H9 (cell line): Measurements from ENCODE around the gene ELOVL6. TPM values are rescaled to one million over a fixed set of nuclear protein-coding genes. Genes with fewer than 3 reads are reported as not detected.
A peak's percentile ranks its signal among the peaks of the same experiment; 100 is the strongest.

Experiments
- DNase-seq: peaks from one replicate; pipeline ENCODE4 v3.0.0-alpha.2; 2017
- H2AFZ ChIP-seq: one replicate; pipeline ENCODE4 v1.6.1; 2013; ENCODE audit warnings: mild to moderate bottlenecking, low read length, control low read depth, moderate library complexity
- H2AK5ac ChIP-seq: 2 replicates; pipeline ENCODE4 v1.6.1; 2013; ENCODE audit warnings: low read length, control low read depth, mixed read lengths; ENCODE audit not compliant: insufficient read length
- H2BK120ac ChIP-seq: one replicate; pipeline ENCODE4 v1.6.1; 2013; ENCODE audit warnings: low read depth, mild to moderate bottlenecking, low read length, control low read depth, inconsistent platforms; ENCODE audit not compliant: poor library complexity, severe bottlenecking
- H2BK12ac ChIP-seq: 2 replicates; pipeline ENCODE4 v1.6.1; 2013; ENCODE audit warnings: low read length, control low read depth, mixed read lengths, low read depth; ENCODE audit not compliant: insufficient read length
- H2BK15ac ChIP-seq: 2 replicates; pipeline ENCODE4 v1.6.1; 2013; ENCODE audit warnings: low read depth, low read length, control low read depth
- H2BK20ac ChIP-seq: one replicate; pipeline ENCODE4 v1.6.1; 2013; ENCODE audit warnings: low read depth, mild to moderate bottlenecking, low read length, control low read depth, inconsistent platforms; ENCODE audit not compliant: poor library complexity, severe bottlenecking
- H2BK5ac ChIP-seq: 2 replicates; pipeline ENCODE4 v1.6.1; 2013; ENCODE audit warnings: low read length, control low read depth, mixed read lengths; ENCODE audit not compliant: insufficient read length
- H3K14ac ChIP-seq: 2 replicates; pipeline ENCODE4 v1.6.1; 2013; ENCODE audit warnings: low read length, control low read depth; ENCODE audit not compliant: insufficient read depth
- H3K18ac ChIP-seq: 2 replicates; pipeline ENCODE4 v1.6.1; 2013; ENCODE audit warnings: low read depth, mild to moderate bottlenecking, mixed read lengths, low read length, control low read depth; ENCODE audit not compliant: insufficient read length
- H3K23ac ChIP-seq: 2 replicates; pipeline ENCODE4 v1.6.1; 2013; ENCODE audit warnings: low read length, control low read depth, mixed read lengths, low read depth; ENCODE audit not compliant: insufficient read length
- H3K23me2 ChIP-seq: 2 replicates; pipeline ENCODE4 v1.6.1; 2013; ENCODE audit warnings: low read depth, mild to moderate bottlenecking, mixed read lengths, low read length, control low read depth; ENCODE audit not compliant: insufficient read length, poor library complexity, severe bottlenecking
- H3K27ac ChIP-seq: 2 replicates; pipeline ENCODE4 v1.5.1; 2013; ENCODE audit warnings: low read length, control low read depth, mixed read lengths, low read depth; ENCODE audit not compliant: insufficient read length
- H3K27me3 ChIP-seq: 2 replicates; pipeline ENCODE4 v1.6.1; 2013; ENCODE audit warnings: low read length, control low read depth, inconsistent platforms; ENCODE audit not compliant: insufficient read depth
- H3K4ac ChIP-seq: 2 replicates; pipeline ENCODE4 v1.6.1; 2013; ENCODE audit warnings: low read depth, mild to moderate bottlenecking, control low read depth, inconsistent platforms, low read length, moderate library complexity
- H3K4me1 ChIP-seq: 2 replicates; pipeline ENCODE4 v1.6.1; 2013; ENCODE audit warnings: low read length, control low read depth, inconsistent platforms; ENCODE audit not compliant: insufficient read depth
- H3K4me2 ChIP-seq: 2 replicates; pipeline ENCODE4 v1.6.1; 2013; ENCODE audit warnings: low read length, control low read depth, mixed read lengths; ENCODE audit not compliant: insufficient read length, insufficient read depth
- H3K56ac ChIP-seq: 2 replicates; pipeline ENCODE4 v1.6.1; 2013; ENCODE audit warnings: low read depth, mild to moderate bottlenecking, mixed read lengths, low read length, control low read depth; ENCODE audit not compliant: insufficient read length
- H3K79me1 ChIP-seq: 2 replicates; pipeline ENCODE4 v1.6.1; 2013; ENCODE audit warnings: low read depth, mild to moderate bottlenecking, moderate library complexity, low read length, control low read depth, inconsistent platforms; ENCODE audit not compliant: insufficient read depth, poor library complexity, severe bottlenecking
- H3K79me2 ChIP-seq: 2 replicates; pipeline ENCODE4 v1.6.1; 2013; ENCODE audit warnings: low read length, control low read depth, inconsistent platforms; ENCODE audit not compliant: insufficient read depth
- H3K9ac ChIP-seq: 2 replicates; pipeline ENCODE4 v1.6.1; 2013; ENCODE audit warnings: low read length, control low read depth, mixed read lengths; ENCODE audit not compliant: insufficient read length; ENCODE audit errors: extremely low read depth
- H3K9me3 ChIP-seq: one replicate; pipeline ENCODE4 v1.6.1; 2013; ENCODE audit warnings: low read depth, low read length, inconsistent platforms; ENCODE audit not compliant: control insufficient read depth
- H3T11ph ChIP-seq: one replicate; pipeline ENCODE4 v1.6.1; 2013; ENCODE audit warnings: mild to moderate bottlenecking, low read length, control low read depth, inconsistent platforms
- H4K20me1 ChIP-seq: one replicate; pipeline ENCODE4 v1.6.1; 2013; ENCODE audit not compliant: control insufficient read depth, insufficient read length, insufficient read depth
- H4K5ac ChIP-seq: 2 replicates; pipeline ENCODE4 v1.6.1; 2013; ENCODE audit warnings: low read depth, mild to moderate bottlenecking, mixed read lengths, low read length, control low read depth; ENCODE audit not compliant: insufficient read length
- H4K8ac ChIP-seq: replicated peaks from 2 replicates; pipeline ENCODE4 v1.6.1; 2013; ENCODE audit warnings: low read length, control low read depth, mixed read lengths, low read depth; ENCODE audit not compliant: insufficient read length
- H4K91ac ChIP-seq: 2 replicates; pipeline ENCODE4 v1.6.1; 2013; ENCODE audit warnings: low read depth, mild to moderate bottlenecking, moderate library complexity, mixed read lengths, low read length, control low read depth; ENCODE audit not compliant: insufficient read length
- H3K27ac Mint-ChIP-seq, 3 experiments: 2 replicates in 2 of 3; 3 replicates in 1 of 3; pipeline ENCODE4 v1.8.0; 2020 to 2021; ENCODE audit warnings: mixed read lengths in 3 of 3, mild to moderate bottlenecking in 1 of 3, moderate library complexity in 1 of 3
- H3K27me3 Mint-ChIP-seq: 2 replicates; pipeline ENCODE4 v1.8.0; 2021; ENCODE audit warnings: low read depth, mild to moderate bottlenecking, moderate library complexity, mixed read lengths
- H3K36me3 Mint-ChIP-seq, 3 experiments: 2 replicates in 2 of 3; 3 replicates in 1 of 3; pipeline ENCODE4 v1.8.0; 2020 to 2021; ENCODE audit warnings: low read depth in 3 of 3, mixed read lengths in 3 of 3; ENCODE audit not compliant: insufficient read depth in 1 of 3
- H3K4me1 Mint-ChIP-seq, 2 experiments: 2 replicates each; pipeline ENCODE4 v1.8.0; 2020; ENCODE audit warnings: mixed read lengths in 2 of 2
- H3K4me3 Mint-ChIP-seq, 2 experiments: 2 replicates in 1 of 2; 3 replicates in 1 of 2; pipeline ENCODE4 v1.8.0; 2020 to 2021; ENCODE audit warnings: mild to moderate bottlenecking in 2 of 2, mixed read lengths in 2 of 2, moderate library complexity in 1 of 2
- H3K9me3 Mint-ChIP-seq, 2 experiments: 2 replicates in 1 of 2; 3 replicates in 1 of 2; pipeline ENCODE4 v1.8.0; 2020; ENCODE audit warnings: mild to moderate bottlenecking in 2 of 2, mixed read lengths in 2 of 2, moderate library complexity in 1 of 2
- WGBS: extraction: QIAGEN DNeasy Blood & Tissue Kit; methylation state at CpG from one replicate; pipeline ENCODE4 v1.1.7; 2013; ENCODE audit warnings: missing lambda C conversion rate, low lambda C conversion rate, mixed read lengths; ENCODE audit not compliant: insufficient read length; ENCODE audit errors: extremely low coverage; 5-methylcytosine and 5-hydroxymethylcytosine counted together
- total RNA-seq: library from RNA; stranded (reverse); gene quantifications from 2 replicates; pipeline ENCODE4 v1.2.1, GENCODE V29; 2021
- TF ChIP-seq, protein P1 (sequence below): fragments of 200-600 bp; sonication (generic); conservative IDR thresholded peaks from 3 replicates; pipeline ENCODE4 v1.8.0; 2021; ENCODE audit warnings: antibody characterized with exemption, mild to moderate bottlenecking

Gene ELOVL6
- total RNA-seq, 1 experiment from 2014 or later = 64.6 TPM

DNA sequence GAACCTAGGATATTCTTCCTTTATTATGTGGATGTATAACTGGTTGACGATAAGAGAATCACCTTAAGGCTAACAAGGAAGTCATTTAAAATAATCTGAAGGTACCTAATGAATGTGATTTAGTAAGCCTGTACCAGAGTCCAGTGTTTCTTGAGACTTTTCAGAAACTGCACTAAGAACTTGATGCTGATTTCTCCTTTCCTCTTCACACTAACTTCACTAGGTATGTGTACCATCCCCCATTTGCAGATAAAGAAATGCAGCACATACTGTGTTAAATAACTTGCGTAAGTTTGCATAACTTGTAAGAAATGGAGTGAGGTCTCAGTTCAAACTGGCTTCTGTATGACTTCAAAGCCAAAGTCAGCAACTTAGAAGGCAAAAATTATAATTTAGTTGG lies 63.3 kb downstream of the ELOVL6 start:
- DNase-seq = no peak
- no peaks in the 10 kb centered on the region for H3K23me2 ChIP-seq
- no peak overlapping the region for H2BK20ac ChIP-seq
- H3K27ac ChIP-seq = no peak overlapping the region
- no peak overlapping the region for H2BK120ac ChIP-seq
- H3K18ac ChIP-seq = no peak overlapping the region
- H3K27me3 Mint-ChIP-seq = no peaks in the 10 kb centered on the region
- no peaks in the 10 kb centered on the region for H3K27me3 ChIP-seq
- no peak overlapping the region for H3T11ph ChIP-seq
- no peaks in the 10 kb centered on the region for H3K9me3 Mint-ChIP-seq
- H4K91ac ChIP-seq = no peak overlapping the region
- H3K27ac Mint-ChIP-seq = peak overlapping the region in 1 of 3 experiments; percentile 37; a peak in 1 of 7 replicates
- no peaks in the 10 kb centered on the region for H3K4me1 ChIP-seq
- no peak overlapping the region for H3K4me2 ChIP-seq
- H3K4me3 Mint-ChIP-seq = no peak overlapping the region
- TF ChIP-seq, protein P1, sequence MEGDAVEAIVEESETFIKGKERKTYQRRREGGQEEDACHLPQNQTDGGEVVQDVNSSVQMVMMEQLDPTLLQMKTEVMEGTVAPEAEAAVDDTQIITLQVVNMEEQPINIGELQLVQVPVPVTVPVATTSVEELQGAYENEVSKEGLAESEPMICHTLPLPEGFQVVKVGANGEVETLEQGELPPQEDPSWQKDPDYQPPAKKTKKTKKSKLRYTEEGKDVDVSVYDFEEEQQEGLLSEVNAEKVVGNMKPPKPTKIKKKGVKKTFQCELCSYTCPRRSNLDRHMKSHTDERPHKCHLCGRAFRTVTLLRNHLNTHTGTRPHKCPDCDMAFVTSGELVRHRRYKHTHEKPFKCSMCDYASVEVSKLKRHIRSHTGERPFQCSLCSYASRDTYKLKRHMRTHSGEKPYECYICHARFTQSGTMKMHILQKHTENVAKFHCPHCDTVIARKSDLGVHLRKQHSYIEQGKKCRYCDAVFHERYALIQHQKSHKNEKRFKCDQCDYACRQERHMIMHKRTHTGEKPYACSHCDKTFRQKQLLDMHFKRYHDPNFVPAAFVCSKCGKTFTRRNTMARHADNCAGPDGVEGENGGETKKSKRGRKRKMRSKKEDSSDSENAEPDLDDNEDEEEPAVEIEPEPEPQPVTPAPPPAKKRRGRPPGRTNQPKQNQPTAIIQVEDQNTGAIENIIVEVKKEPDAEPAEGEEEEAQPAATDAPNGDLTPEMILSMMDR = no peak
- no peak overlapping the region for H2AFZ ChIP-seq
- no peak overlapping the region for H3K14ac ChIP-seq
- no peaks in the 10 kb centered on the region for H3K79me1 ChIP-seq
- no peaks in the 10 kb centered on the region for H3K9me3 ChIP-seq
- H2AK5ac ChIP-seq = no peak overlapping the region
- peaks cover 21 to 33% of the 10 kb centered on the region in 2 experiments for H3K4me1 Mint-ChIP-seq
- H3K36me3 Mint-ChIP-seq = peaks cover 4 to 10% (median 5%) of the 10 kb centered on the region in 3 experiments; a peak in 3 of 7 replicates
- no peak overlapping the region for H2BK15ac ChIP-seq
- H3K4ac ChIP-seq = no peak overlapping the region
- no peak overlapping the region for H2BK5ac ChIP-seq
- no CpG with 5 or more reads among the region's 2 CpGs for WGBS
- H3K9ac ChIP-seq = no peak overlapping the region
- no peak overlapping the region for H3K56ac ChIP-seq
- no peak overlapping the region for H4K5ac ChIP-seq
- no peak overlapping the region for H4K8ac ChIP-seq
- H3K23ac ChIP-seq = no peak overlapping the region
- no peaks in the 10 kb centered on the region for H4K20me1 ChIP-seq
- H2BK12ac ChIP-seq = no peak overlapping the region
- H3K79me2 ChIP-seq = peaks cover 3% of the 10 kb centered on the region; the same call in 1 of the 2 replicates
